KMS-11 (cell line): ENCODE measurements around the gene RAF1.

Experiments
- H2AFZ ChIP-seq: fragments of 200-600 bp; sonication (generic); 2 replicates; pipeline ENCODE4 v1.6.1; 2016; ENCODE audit warnings: antibody characterized with exemption, mixed run types, low read depth
- H3K27ac ChIP-seq: fragments of 200-600 bp; sonication (generic); 2 replicates; pipeline ENCODE4 v1.6.1; 2016; ENCODE audit warnings: mild to moderate bottlenecking, mixed run types
- H3K27me3 ChIP-seq: fragments of 200-600 bp; sonication (generic); 2 replicates; pipeline ENCODE4 v1.6.1; 2017; ENCODE audit warnings: mild to moderate bottlenecking, low read depth, mixed run types, moderate library complexity; ENCODE audit not compliant: insufficient read depth
- H3K36me3 ChIP-seq: fragments of 200-600 bp; sonication (generic); 2 replicates; pipeline ENCODE4 v1.6.1; 2017; ENCODE audit warnings: mild to moderate bottlenecking, mixed run types; ENCODE audit not compliant: insufficient read depth
- H3K4me1 ChIP-seq: fragments of 200-600 bp; sonication (generic); 2 replicates; pipeline ENCODE4 v1.6.1; 2016; ENCODE audit warnings: mild to moderate bottlenecking, low read depth, mixed run types; ENCODE audit not compliant: poor library complexity, severe bottlenecking
- H3K4me2 ChIP-seq: fragments of 200-600 bp; sonication (generic); 2 replicates; pipeline ENCODE4 v1.7.0; 2016; ENCODE audit warnings: mild to moderate bottlenecking, mixed run types
- H3K4me3 ChIP-seq: fragments of 200-600 bp; sonication (generic); IDR thresholded peaks from 2 replicates; pipeline ENCODE4 v1.6.1; 2017; ENCODE audit warnings: low read depth, low read length, mixed read lengths; ENCODE audit not compliant: insufficient read depth
- H3K79me2 ChIP-seq: fragments of 200-600 bp; sonication (generic); 2 replicates; pipeline ENCODE4 v1.6.1; 2016; ENCODE audit warnings: low read depth, mixed run types; ENCODE audit not compliant: insufficient read depth
- H3K9ac ChIP-seq: fragments of 200-600 bp; sonication (generic); 2 replicates; pipeline ENCODE4 v1.6.1; 2016; ENCODE audit warnings: mild to moderate bottlenecking, mixed run types
- H4K20me1 ChIP-seq: fragments of 200-600 bp; sonication (generic); 2 replicates; pipeline ENCODE4 v1.6.1; 2016; ENCODE audit warnings: mild to moderate bottlenecking, mixed run types; ENCODE audit not compliant: insufficient read depth
- TF ChIP-seq, protein P1 (sequence below): fragments of 200-600 bp; sonication (generic); conservative IDR thresholded peaks from 2 replicates; pipeline ENCODE4 v1.6.1; 2017; ENCODE audit warnings: low read depth, mild to moderate bottlenecking, antibody characterized with exemption, low read length, moderate library complexity, mixed read lengths

Gene RAF1

GRCh38 chr3:12660196-12660595, 3.7 kb downstream of the RAF1 start:
- H2AFZ ChIP-seq = no peak overlapping the region
- TF ChIP-seq, protein P1, sequence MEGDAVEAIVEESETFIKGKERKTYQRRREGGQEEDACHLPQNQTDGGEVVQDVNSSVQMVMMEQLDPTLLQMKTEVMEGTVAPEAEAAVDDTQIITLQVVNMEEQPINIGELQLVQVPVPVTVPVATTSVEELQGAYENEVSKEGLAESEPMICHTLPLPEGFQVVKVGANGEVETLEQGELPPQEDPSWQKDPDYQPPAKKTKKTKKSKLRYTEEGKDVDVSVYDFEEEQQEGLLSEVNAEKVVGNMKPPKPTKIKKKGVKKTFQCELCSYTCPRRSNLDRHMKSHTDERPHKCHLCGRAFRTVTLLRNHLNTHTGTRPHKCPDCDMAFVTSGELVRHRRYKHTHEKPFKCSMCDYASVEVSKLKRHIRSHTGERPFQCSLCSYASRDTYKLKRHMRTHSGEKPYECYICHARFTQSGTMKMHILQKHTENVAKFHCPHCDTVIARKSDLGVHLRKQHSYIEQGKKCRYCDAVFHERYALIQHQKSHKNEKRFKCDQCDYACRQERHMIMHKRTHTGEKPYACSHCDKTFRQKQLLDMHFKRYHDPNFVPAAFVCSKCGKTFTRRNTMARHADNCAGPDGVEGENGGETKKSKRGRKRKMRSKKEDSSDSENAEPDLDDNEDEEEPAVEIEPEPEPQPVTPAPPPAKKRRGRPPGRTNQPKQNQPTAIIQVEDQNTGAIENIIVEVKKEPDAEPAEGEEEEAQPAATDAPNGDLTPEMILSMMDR = no peak
- H3K4me3 ChIP-seq = no peak overlapping the region
- peaks cover 30% of the 10 kb centered on the region for H4K20me1 ChIP-seq
- H3K27ac ChIP-seq = no peak overlapping the region
- peaks cover 87% of the 10 kb centered on the region for H3K79me2 ChIP-seq
- H3K4me1 ChIP-seq = peaks cover 34% of the 10 kb centered on the region
- no peaks in the 10 kb centered on the region for H3K27me3 ChIP-seq
- no peaks in the 10 kb centered on the region for H3K36me3 ChIP-seq
- H3K4me2 ChIP-seq = no peak overlapping the region
- H3K9ac ChIP-seq = no peak overlapping the region

GRCh38 chr3:12659316-12660015, 4.5 kb downstream of the RAF1 start:
- H3K36me3 ChIP-seq = no peaks in the 10 kb centered on the region
- H3K9ac ChIP-seq = no peak overlapping the region
- peaks cover 30% of the 10 kb centered on the region for H4K20me1 ChIP-seq
- H3K4me3 ChIP-seq = no peak overlapping the region
- peaks cover 30% of the 10 kb centered on the region for H3K4me1 ChIP-seq
- no peak overlapping the region for H3K27ac ChIP-seq
- no peak overlapping the region for H2AFZ ChIP-seq
- peaks cover 92% of the 10 kb centered on the region for H3K79me2 ChIP-seq
- no peaks in the 10 kb centered on the region for H3K27me3 ChIP-seq
- TF ChIP-seq, protein P1 = no peak
- H3K4me2 ChIP-seq = no peak overlapping the region

DNA sequence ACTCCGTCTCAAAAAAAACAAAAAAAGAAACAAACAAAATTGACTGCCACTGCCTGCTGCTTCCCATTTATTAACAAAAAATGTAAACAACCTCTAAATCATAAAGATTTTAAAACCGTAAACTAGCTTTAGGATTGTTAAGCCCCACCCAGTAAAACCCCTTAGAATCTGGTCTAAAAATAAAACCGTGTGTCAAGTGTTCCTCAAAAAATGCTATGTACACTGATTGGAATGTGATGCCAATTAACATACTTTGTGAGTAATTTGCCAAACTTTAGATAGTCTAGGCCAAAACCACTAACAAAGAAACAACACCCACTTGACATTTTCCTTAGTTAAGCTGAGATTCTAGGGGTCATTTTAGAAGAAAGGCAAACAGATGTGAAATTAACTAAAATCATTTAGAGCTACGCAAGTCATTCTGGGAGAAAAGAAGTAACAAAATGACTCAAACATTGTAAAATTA, 5.3 kb downstream of the RAF1 start:
- Histone ChIP-seq H3K4me2 (no peak overlapping the region), H4K20me1 (peaks cover 30% of the 10 kb centered on the region), H3K9ac (no peak overlapping the region), H3K4me1 (peaks cover 34% of the 10 kb centered on the region), H3K36me3 (no peaks in the 10 kb centered on the region), H2AFZ (no peak overlapping the region), H3K4me3 (no peak overlapping the region), H3K79me2 (peaks cover 94% of the 10 kb centered on the region), H3K27ac (no peak overlapping the region), H3K27me3 (no peaks in the 10 kb centered on the region)
- TF ChIP-seq, protein P1 = no peak

- TF ChIP-seq, protein P1 = no peak
- Histone ChIP-seq H3K4me1 (peaks cover 38% of the 10 kb centered on the region), H3K4me2 (no peak overlapping the region)
Observed at GRCh38 chr3:12656850-12657249, 7.1 kb downstream of the RAF1 start.

More at GRCh38 chr3:12656850-12657249, 7.1 kb downstream of the RAF1 start:
- Histone ChIP-seq H3K27ac (no peak overlapping the region), H2AFZ (no peak overlapping the region), H3K36me3 (no peaks in the 10 kb centered on the region), H3K9ac (no peak overlapping the region), H3K79me2 (peaks cover 89% of the 10 kb centered on the region), H3K27me3 (no peaks in the 10 kb centered on the region), H4K20me1 (peaks cover 30% of the 10 kb centered on the region), H3K4me3 (no peak overlapping the region)
